ENCODE measurements around the gene FMN1. TPM values are rescaled to one million over a fixed set of nuclear protein-coding genes. Genes with fewer than 3 reads are reported as not detected.

The FMN1 gene
- total and polyA plus RNA-seq, 4 donors = 0.26 to 23.4 (median 9.8) TPM

GRCh38 chr15:33009603-33010002 is 184.9 kb downstream of the FMN1 start:
- Histone ChIP-seq H3K4me3 (ENCODE audit: low read length in 2 of 2) (no peak overlapping the region), H3K27ac (ENCODE audit: low read depth in 1 of 2, low read length in 2 of 2) (no peak overlapping the region), H3K9me3 (ENCODE audit: control insufficient read depth, low read length) (no peaks in the 10 kb centered on the region), H3K4me1 (ENCODE audit: control insufficient read depth in 1 of 2, insufficient read depth in 2 of 2, low read length in 2 of 2) (peaks cover 0 to 1% of the 10 kb centered on the region in 2 donors), H3K36me3 (ENCODE audit: control insufficient read depth in 1 of 2, insufficient read depth in 2 of 2, low read length in 1 of 2) (no peaks in the 10 kb centered on the region), H3K27me3 (ENCODE audit: control insufficient read depth in 1 of 2, insufficient read depth in 2 of 2, low read length in 1 of 2) (no peaks in the 10 kb centered on the region)
- WGBS, 2 donors = 94% methylated on average over 4 of the region's 4 CpGs
- intact Hi-C loops (cut with DNase I) = loop anchor here in 1 of 2 donors (10.0 kb wide), 2 partner anchors 55 to 75 kb away; no protein-coding TSS in a partner anchor
- DNase-seq (no peak), ATAC-seq (ENCODE audit: low FRiP score) (no peak)

GRCh38 chr15:33009026-33009425 is 185.5 kb downstream of the FMN1 start:
- DNase-seq (no peak), ATAC-seq (ENCODE audit: low FRiP score) (peak; percentile 48)
- intact Hi-C loops (cut with DNase I) = loop anchor here in 1 of 2 donors (10.0 kb wide), 2 partner anchors 56 to 74 kb away; no protein-coding TSS in a partner anchor
- H3K4me1 ChIP-seq (ENCODE audit: control insufficient read depth in 1 of 2, insufficient read depth in 2 of 2, low read length in 2 of 2) = peaks cover 0 to 1% of the 10 kb centered on the region in 2 donors
- H3K36me3 ChIP-seq (ENCODE audit: control insufficient read depth in 1 of 2, insufficient read depth in 2 of 2, low read length in 1 of 2) = no peaks in the 10 kb centered on the region
- 40 to 52% methylated on average over 5 of the region's 5 CpGs for WGBS, 2 donors
- H3K27me3 ChIP-seq (ENCODE audit: control insufficient read depth in 1 of 2, insufficient read depth in 2 of 2, low read length in 1 of 2) = no peaks in the 10 kb centered on the region
- peak overlapping the region in 1 of 2 donors; percentile 36 for H3K27ac ChIP-seq (ENCODE audit: low read depth in 1 of 2, low read length in 2 of 2)
- H3K4me3 ChIP-seq (ENCODE audit: low read length in 2 of 2) = no peak overlapping the region
- no peaks in the 10 kb centered on the region for H3K9me3 ChIP-seq (ENCODE audit: control insufficient read depth, low read length)

- 1 to 7% methylated on average over 3 of the region's 3 CpGs for WGBS, 2 donors
- Histone ChIP-seq H3K27ac (ENCODE audit: low read depth in 1 of 2, low read length in 2 of 2) (no peak overlapping the region), H3K4me3 (ENCODE audit: low read length in 2 of 2) (no peak overlapping the region), H3K9me3 (ENCODE audit: control insufficient read depth, low read length) (no peaks in the 10 kb centered on the region), H3K4me1 (ENCODE audit: control insufficient read depth in 1 of 2, insufficient read depth in 2 of 2, low read length in 2 of 2) (peaks cover 0 to 1% of the 10 kb centered on the region in 2 donors), H3K27me3 (ENCODE audit: control insufficient read depth in 1 of 2, insufficient read depth in 2 of 2, low read length in 1 of 2) (no peaks in the 10 kb centered on the region), H3K36me3 (ENCODE audit: control insufficient read depth in 1 of 2, insufficient read depth in 2 of 2, low read length in 1 of 2) (no peaks in the 10 kb centered on the region)
- DNase-seq (no peak), ATAC-seq (ENCODE audit: low FRiP score) (peak; percentile 84)
- intact Hi-C loops (cut with DNase I) = loop anchor here in 1 of 2 donors (10.0 kb wide), 2 partner anchors 56 to 74 kb away; no protein-coding TSS in a partner anchor
These were observed 186.1 kb downstream of the FMN1 start for GRCh38 chr15:33008284-33008995.

- whole genome bisulfite sequencing, 2 donors = 4% methylated on average over 4 of the region's 4 CpGs
- Histone ChIP-seq H3K36me3 (ENCODE audit: control insufficient read depth in 1 of 2, insufficient read depth in 2 of 2, low read length in 1 of 2) (no peaks in the 10 kb centered on the region), H3K4me3 (ENCODE audit: low read length in 2 of 2) (no peak overlapping the region), H3K27me3 (ENCODE audit: control insufficient read depth in 1 of 2, insufficient read depth in 2 of 2, low read length in 1 of 2) (no peaks in the 10 kb centered on the region), H3K4me1 (ENCODE audit: control insufficient read depth in 1 of 2, insufficient read depth in 2 of 2, low read length in 2 of 2) (peaks cover 0 to 1% of the 10 kb centered on the region in 2 donors), H3K27ac (ENCODE audit: low read depth in 1 of 2, low read length in 2 of 2) (peak overlapping the region in 1 of 2 donors; percentile 43), H3K9me3 (ENCODE audit: control insufficient read depth, low read length) (no peaks in the 10 kb centered on the region)
- intact Hi-C loops (cut with DNase I) = loop anchor here in 1 of 2 donors (10.0 kb wide), 2 partner anchors 57 to 73 kb away; no protein-coding TSS in a partner anchor
- DNase-seq (no peak), ATAC-seq (ENCODE audit: low FRiP score) (peak; percentile 58)
These were observed 187.1 kb downstream of the FMN1 start for GRCh38 chr15:33007303-33007855.

DNA sequence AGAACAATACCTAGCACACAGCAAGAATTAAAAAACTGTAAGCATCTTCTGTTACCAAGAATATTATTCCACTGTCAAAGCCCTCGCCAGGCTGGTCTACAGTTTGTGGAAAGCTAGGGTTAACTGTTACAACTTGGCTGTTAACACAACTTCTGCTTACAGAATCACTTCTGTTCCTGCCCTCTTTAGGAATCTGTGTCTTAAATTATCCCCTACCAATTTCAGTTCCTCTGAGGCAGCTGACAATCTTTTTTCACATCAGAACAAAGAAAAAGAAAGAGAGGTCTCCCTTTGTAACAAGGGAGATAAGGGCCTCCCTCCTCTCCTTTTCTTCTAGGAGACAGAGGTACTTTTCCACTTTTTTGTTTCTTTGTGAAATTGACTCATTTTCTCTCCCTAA is 188.9 kb downstream of the FMN1 start:
- intact Hi-C loops (cut with DNase I) = loop anchor here in 1 of 2 donors (10.0 kb wide), 2 partner anchors 59 to 71 kb away; no protein-coding TSS in a partner anchor
- DNase-seq = no peak
- Histone ChIP-seq H3K4me1 (ENCODE audit: control insufficient read depth in 1 of 2, insufficient read depth in 2 of 2, low read length in 2 of 2) (no peaks in the 10 kb centered on the region), H3K36me3 (ENCODE audit: control insufficient read depth in 1 of 2, insufficient read depth in 2 of 2, low read length in 1 of 2) (no peaks in the 10 kb centered on the region), H3K27me3 (ENCODE audit: control insufficient read depth in 1 of 2, insufficient read depth in 2 of 2, low read length in 1 of 2) (no peaks in the 10 kb centered on the region), H3K4me3 (ENCODE audit: low read length in 2 of 2) (no peak overlapping the region), H3K27ac (ENCODE audit: low read depth in 1 of 2, low read length in 2 of 2) (no peak overlapping the region), H3K9me3 (ENCODE audit: control insufficient read depth, low read length) (no peaks in the 10 kb centered on the region)
- ATAC-seq (ENCODE audit: low FRiP score) = no peak
- 85 to 95% methylated on average over 1 of the region's 1 CpG for WGBS, 2 donors

- no peaks in the 10 kb centered on the region for H3K4me1 ChIP-seq (ENCODE audit: control insufficient read depth in 1 of 2, insufficient read depth in 2 of 2, low read length in 2 of 2)
- intact Hi-C loops (cut with DNase I) = loop anchor here in 1 of 2 donors (10.0 kb wide), 2 partner anchors 63 to 67 kb away; no protein-coding TSS in a partner anchor
- H3K27ac ChIP-seq (ENCODE audit: low read depth in 1 of 2, low read length in 2 of 2) = no peak overlapping the region
- no peaks in the 10 kb centered on the region for H3K27me3 ChIP-seq (ENCODE audit: control insufficient read depth in 1 of 2, insufficient read depth in 2 of 2, low read length in 1 of 2)
- ATAC-seq (ENCODE audit: low FRiP score) = no peak
- no peak for DNase-seq
- no peaks in the 10 kb centered on the region for H3K36me3 ChIP-seq (ENCODE audit: control insufficient read depth in 1 of 2, insufficient read depth in 2 of 2, low read length in 1 of 2)
- H3K4me3 ChIP-seq (ENCODE audit: low read length in 2 of 2) = no peak overlapping the region
- no peaks in the 10 kb centered on the region for H3K9me3 ChIP-seq (ENCODE audit: control insufficient read depth, low read length)
These were observed 192.6 kb downstream of the FMN1 start for GRCh38 chr15:33001926-33002325.

- intact Hi-C loops (cut with DNase I) = loop anchor here in 1 of 2 donors (5.0 kb wide), 1 partner anchor 157 kb away; no protein-coding TSS in a partner anchor
- ATAC-seq (ENCODE audit: low FRiP score) (peak; percentile 81), DNase-seq (peak in 1 of 2 donors; percentile 55)
- WGBS, 2 donors = 93 to 94% methylated on average over 4 of the region's 4 CpGs
- Histone ChIP-seq H3K27me3 (ENCODE audit: control insufficient read depth in 1 of 2, insufficient read depth in 2 of 2, low read length in 1 of 2) (no peaks in the 10 kb centered on the region), H3K4me1 (ENCODE audit: control insufficient read depth in 1 of 2, insufficient read depth in 2 of 2, low read length in 2 of 2) (no peaks in the 10 kb centered on the region), H3K36me3 (ENCODE audit: control insufficient read depth in 1 of 2, insufficient read depth in 2 of 2, low read length in 1 of 2) (no peaks in the 10 kb centered on the region), H3K9me3 (ENCODE audit: control insufficient read depth, low read length) (no peaks in the 10 kb centered on the region), H3K4me3 (ENCODE audit: low read length in 2 of 2) (no peak overlapping the region), H3K27ac (ENCODE audit: low read depth in 1 of 2, low read length in 2 of 2) (no peak overlapping the region)
These were observed 195.4 kb downstream of the FMN1 start for GRCh38 chr15:32998979-32999672.

- no peak for ATAC-seq (ENCODE audit: low FRiP score)
- intact Hi-C loops (cut with DNase I) = loop anchor here in 1 of 2 donors (5.0 kb wide), 1 partner anchor 156 kb away; no protein-coding TSS in a partner anchor
- no peak overlapping the region for H3K4me3 ChIP-seq (ENCODE audit: low read length in 2 of 2)
- WGBS, 2 donors = 99 to 100% methylated on average over 1 of the region's 1 CpG
- no peak for DNase-seq
- H3K4me1 ChIP-seq (ENCODE audit: control insufficient read depth in 1 of 2, insufficient read depth in 2 of 2, low read length in 2 of 2) = no peaks in the 10 kb centered on the region
- no peaks in the 10 kb centered on the region for H3K9me3 ChIP-seq (ENCODE audit: control insufficient read depth, low read length)
- no peaks in the 10 kb centered on the region for H3K36me3 ChIP-seq (ENCODE audit: control insufficient read depth in 1 of 2, insufficient read depth in 2 of 2, low read length in 1 of 2)
- H3K27me3 ChIP-seq (ENCODE audit: control insufficient read depth in 1 of 2, insufficient read depth in 2 of 2, low read length in 1 of 2) = no peaks in the 10 kb centered on the region
- no peak overlapping the region for H3K27ac ChIP-seq (ENCODE audit: low read depth in 1 of 2, low read length in 2 of 2)
These were observed 196.3 kb downstream of the FMN1 start for GRCh38 chr15:32998182-32998581.

All from aorta (tissue), 5 donors.